Memory B cell (primary cell): ENCODE data around the gene POGK.

Experiments used
- ATAC-seq: fragments of 150-1000 bp; cut with Tn5 transposase; 2 replicates; pipeline ENCODE4 v1.10.0; 2021; ENCODE audit warnings: low read depth, mild to moderate bottlenecking, moderate library complexity
- DNase-seq, 2 donors: peaks; one replicate each; pipeline ENCODE4 v3.0.0; 2022; ENCODE audit warnings: low spot score in 2 of 2
- H3K27ac Mint-ChIP-seq: one replicate; pipeline ENCODE4 v1.8.0; 2022; ENCODE audit warnings: mild to moderate bottlenecking, moderate library complexity, mixed read lengths
- H3K27me3 Mint-ChIP-seq: one replicate; pipeline ENCODE4 v1.8.0; 2022; ENCODE audit warnings: mixed read lengths
- H3K36me3 Mint-ChIP-seq: one replicate; pipeline ENCODE4 v1.8.0; 2022; ENCODE audit warnings: mild to moderate bottlenecking, mixed read lengths
- H3K4me1 Mint-ChIP-seq: one replicate; pipeline ENCODE4 v1.8.0; 2022; ENCODE audit warnings: mixed read lengths
- H3K4me3 Mint-ChIP-seq: one replicate; pipeline ENCODE4 v1.8.0; 2022; ENCODE audit warnings: mild to moderate bottlenecking, moderate library complexity, mixed read lengths
- H3K9me3 Mint-ChIP-seq: one replicate; pipeline ENCODE4 v1.8.0; 2022; ENCODE audit warnings: mixed read lengths

POGK gene

GRCh38 chr1:166899769-166900168 lies 60.5 kb downstream of the POGK start:
- Mint-ChIP-seq H3K4me3 (no peak overlapping the region), H3K27me3 (peaks cover 14% of the 10 kb centered on the region), H3K36me3 (peaks cover 11% of the 10 kb centered on the region), H3K9me3 (peaks cover 6% of the 10 kb centered on the region), H3K4me1 (peaks cover 14% of the 10 kb centered on the region), H3K27ac (no peak overlapping the region)
- ATAC-seq = no peak
- no peak for DNase-seq

- peaks cover 14% of the 10 kb centered on the region for H3K4me1 Mint-ChIP-seq
- peaks cover 10% of the 10 kb centered on the region for H3K36me3 Mint-ChIP-seq
- H3K9me3 Mint-ChIP-seq = peaks cover 6% of the 10 kb centered on the region
- no peak overlapping the region for H3K4me3 Mint-ChIP-seq
- DNase-seq = no peak
- H3K27me3 Mint-ChIP-seq = peaks cover 11% of the 10 kb centered on the region
- ATAC-seq = no peak
- no peak overlapping the region for H3K27ac Mint-ChIP-seq
These were observed 61.7 kb downstream of the POGK start for GRCh38 chr1:166900987-166901386.

- H3K27ac Mint-ChIP-seq = no peak overlapping the region
- peaks cover 8% of the 10 kb centered on the region for H3K27me3 Mint-ChIP-seq
- H3K4me1 Mint-ChIP-seq = peaks cover 14% of the 10 kb centered on the region
- DNase-seq = no peak
- peak; percentile 59 for ATAC-seq
- H3K4me3 Mint-ChIP-seq = no peak overlapping the region
- H3K36me3 Mint-ChIP-seq = peaks cover 7% of the 10 kb centered on the region
- peaks cover 1% of the 10 kb centered on the region for H3K9me3 Mint-ChIP-seq
These were observed 63.0 kb downstream of the POGK start for GRCh38 chr1:166902279-166902678.

- no peak for DNase-seq
- Mint-ChIP-seq H3K36me3 (peaks cover 6% of the 10 kb centered on the region), H3K9me3 (no peaks in the 10 kb centered on the region)
These were observed 64.0 kb downstream of the POGK start for GRCh38 chr1:166903232-166903631.

GRCh38 chr1:166905136-166905535 lies 65.9 kb downstream of the POGK start:
- ATAC-seq = no peak
- H3K4me1 Mint-ChIP-seq = peaks cover 17% of the 10 kb centered on the region
- peaks cover 3% of the 10 kb centered on the region for H3K27me3 Mint-ChIP-seq
- no peak for DNase-seq
- no peaks in the 10 kb centered on the region for H3K9me3 Mint-ChIP-seq
- H3K4me3 Mint-ChIP-seq = no peak overlapping the region
- no peak overlapping the region for H3K27ac Mint-ChIP-seq
- H3K36me3 Mint-ChIP-seq = peaks cover 1% of the 10 kb centered on the region

More at GRCh38 chr1:166903232-166903631, 64.0 kb downstream of the POGK start:
- peak; percentile 32 for ATAC-seq
- Mint-ChIP-seq H3K4me3 (no peak overlapping the region), H3K27ac (no peak overlapping the region), H3K4me1 (peaks cover 17% of the 10 kb centered on the region), H3K27me3 (peaks cover 7% of the 10 kb centered on the region)

GRCh38 chr1:166905900-166906299 lies 66.6 kb downstream of the POGK start:
- DNase-seq = no peak
- no peak overlapping the region for H3K27ac Mint-ChIP-seq
- peaks cover 20% of the 10 kb centered on the region for H3K4me1 Mint-ChIP-seq
- H3K9me3 Mint-ChIP-seq = no peaks in the 10 kb centered on the region
- no peaks in the 10 kb centered on the region for H3K36me3 Mint-ChIP-seq
- no peak overlapping the region for H3K4me3 Mint-ChIP-seq
- H3K27me3 Mint-ChIP-seq = peaks cover 2% of the 10 kb centered on the region
- no peak for ATAC-seq
